Caco-2 (cell line): ENCODE data around the gene PLCB1. TPM values are rescaled to one million over a fixed set of nuclear protein-coding genes. Genes with fewer than 3 reads are reported as not detected.

ENCODE experiments used
- BruUV-seq: library from RNA; stranded (reverse); fragments of 400-500 nt; replicated peaks from 2 replicates; lab custom pipeline; 2021; lab: Mats Ljungman, UMichigan
- CTCF ChIA-PET: fragments of 300-600 bp; sonication (Branson Sonifier 250); formaldehyde crosslinking; loops from one replicate; lab custom pipeline; 2022; ENCODE audit warnings: antibody characterized with exemption; lab: Charles Lee
- POLR2A ChIA-PET: fragments of 300-600 bp; sonication (Branson Sonifier 250); formaldehyde crosslinking; loops from one replicate; lab custom pipeline; 2022; ENCODE audit warnings: antibody characterized with exemption; lab: Charles Lee
- DNase-seq, 2 experiments: peaks; one replicate each; pipeline versions ENCODE4 v3.0.0 to v3.0.0-alpha.2; 2020 to 2022
- H3K27me3 ChIP-seq: replicated peaks from 2 replicates; pipeline ENCODE4 v1.6.0; 2011; ENCODE audit warnings: low read length; ENCODE audit not compliant: control insufficient read depth, insufficient read depth
- H3K36me3 ChIP-seq: 2 replicates; pipeline ENCODE4 v1.5.1; 2011; ENCODE audit warnings: low read length; ENCODE audit not compliant: control insufficient read depth, insufficient read depth
- H3K4me1 ChIP-seq: fragments of 250-450 bp; sonication (Bioruptor Pico); 2 replicates; pipeline ENCODE4 v1.5.1; 2020; ENCODE audit warnings: mild to moderate bottlenecking
- H3K4me3 ChIP-seq: 2 replicates; pipeline ENCODE4 v1.5.1; 2011; ENCODE audit warnings: low read depth, mild to moderate bottlenecking, control low read depth, low read length
- H3K9me3 ChIP-seq: fragments of 250-450 bp; sonication (Bioruptor Pico); 2 replicates; pipeline ENCODE4 v1.5.1; 2020; ENCODE audit warnings: mild to moderate bottlenecking, moderate library complexity
- H3K27ac Mint-ChIP-seq: one replicate; pipeline ENCODE4 v1.8.0; 2022; ENCODE audit warnings: mixed read lengths; ENCODE audit not compliant: unreplicated experiment
- H3K27me3 Mint-ChIP-seq: one replicate; pipeline ENCODE4 v1.8.0; 2022; ENCODE audit warnings: mixed read lengths; ENCODE audit not compliant: insufficient read depth, unreplicated experiment
- H3K36me3 Mint-ChIP-seq: one replicate; pipeline ENCODE4 v1.8.0; 2022; ENCODE audit warnings: mild to moderate bottlenecking, mixed read lengths; ENCODE audit not compliant: insufficient read depth, unreplicated experiment
- H3K4me1 Mint-ChIP-seq: one replicate; pipeline ENCODE4 v1.8.0; 2022; ENCODE audit warnings: low read depth, mixed read lengths; ENCODE audit not compliant: unreplicated experiment
- H3K4me3 Mint-ChIP-seq: one replicate; pipeline ENCODE4 v1.8.0; 2022; ENCODE audit warnings: mild to moderate bottlenecking, moderate library complexity, mixed read lengths; ENCODE audit not compliant: unreplicated experiment
- H3K9me3 Mint-ChIP-seq: one replicate; pipeline ENCODE4 v1.8.0; 2022; ENCODE audit warnings: mixed read lengths; ENCODE audit not compliant: unreplicated experiment
- CTCF ChIP-seq, 2 experiments: fragments of 200-600 bp in 1 of 2; IDR thresholded peaks; 1 replicate in 1 of 2; 2 replicates in 1 of 2; pipeline versions ENCODE4 v1.5.1 to v1.8.0; 2011 to 2022; ENCODE audit warnings: antibody characterized with exemption in 1 of 2, control low read depth in 1 of 2, inconsistent platforms in 1 of 2, low read depth in 1 of 2, low read length in 1 of 2, mild to moderate bottlenecking in 1 of 2, moderate library complexity in 1 of 2; ENCODE audit not compliant: insufficient read depth in 1 of 2, severe bottlenecking in 1 of 2, unreplicated experiment in 1 of 2
- intact Hi-C: fragments of 100-400 bp; cut with micrococcal nuclease; formaldehyde crosslinking; loops from one replicate; pipeline ENCODE4 v1.10.0; 2022; ENCODE audit not compliant: unreplicated experiment
- total RNA-seq: library from RNA; stranded (reverse); gene quantifications from 2 replicates; pipeline ENCODE4 v1.2.3, GENCODE V29; 2022

PLCB1 gene
- total RNA-seq, 1 experiment from 2014 or later, result 105 TPM

GRCh38 chr20:8933381-8933807, 801.3 kb downstream of the PLCB1 start:
- no peaks in the 10 kb centered on the region for H3K9me3 Mint-ChIP-seq
- ChIA-PET POLR2A (no interaction called here), CTCF (no interaction called here)
- H3K9me3 ChIP-seq, result no peaks in the 10 kb centered on the region
- no peaks in the 10 kb centered on the region for H3K36me3 ChIP-seq
- no peak overlapping the region for H3K4me3 Mint-ChIP-seq
- H3K4me3 ChIP-seq, result no peak overlapping the region
- TF ChIP-seq CTCF (IDR thresholded peaks at IDR 0.05; ENCODE audit: insufficient read depth in 1 of 2, low read depth in 1 of 2, low read length in 1 of 2, severe bottlenecking in 1 of 2, unreplicated experiment in 1 of 2), result no peak
- intact Hi-C loops, result no loop called here
- DNase-seq, result no peak
- no peaks in the 10 kb centered on the region for H3K27me3 ChIP-seq
- no peaks in the 10 kb centered on the region for H3K4me1 Mint-ChIP-seq
- no TSS peak for BruUV-seq
- no peak overlapping the region for H3K27ac Mint-ChIP-seq
- peaks cover 12% of the 10 kb centered on the region for H3K27me3 Mint-ChIP-seq
- no peaks in the 10 kb centered on the region for H3K36me3 Mint-ChIP-seq
- no peaks in the 10 kb centered on the region for H3K4me1 ChIP-seq

GRCh38 chr20:8934362-8934761, 802.3 kb downstream of the PLCB1 start:
- intact Hi-C loops, result no loop called here
- Histone ChIP-seq H3K36me3 (no peaks in the 10 kb centered on the region), H3K9me3 (no peaks in the 10 kb centered on the region), H3K4me1 (no peaks in the 10 kb centered on the region), H3K4me3 (no peak overlapping the region), H3K27me3 (no peaks in the 10 kb centered on the region)
- no peak for DNase-seq
- Mint-ChIP-seq H3K4me3 (no peak overlapping the region), H3K9me3 (no peaks in the 10 kb centered on the region), H3K4me1 (no peaks in the 10 kb centered on the region), H3K36me3 (no peaks in the 10 kb centered on the region), H3K27ac (no peak overlapping the region), H3K27me3 (peaks cover 16% of the 10 kb centered on the region)
- POLR2A ChIA-PET, result no interaction called here
- no TSS peak for BruUV-seq
- CTCF ChIA-PET, result no interaction called here
- TF ChIP-seq CTCF (IDR thresholded peaks at IDR 0.05; ENCODE audit: insufficient read depth in 1 of 2, low read depth in 1 of 2, low read length in 1 of 2, severe bottlenecking in 1 of 2, unreplicated experiment in 1 of 2), result no peak

Other genes starting within 250 kb of the PLCB1 start
- gene HAO1, start 191.8 kb upstream of the PLCB1 start, total RNA-seq, result not detected in 2 replicates
- 13.6 and 17.0 TPM in 2 replicates for gene TMX4, start 112.5 kb upstream of the PLCB1 start, total RNA-seq